K562 (cell line): Measurements from ENCODE around the gene HMGCL. TPM values are rescaled to one million over a fixed set of nuclear protein-coding genes. Genes with fewer than 3 reads are reported as not detected.

Source experiments
- DIDO1 ChIP-seq: fragments of 450-650 bp; IDR thresholded peaks from 2 replicates; pipeline ENCODE4 v1.6.1; 2016; ENCODE audit warnings: low read depth, missing biosample characterization, missing genetic modification characterization
- HEY1 ChIP-seq: fragments of 250-450 bp; sonication (Bioruptor Pico); IDR thresholded peaks from 2 replicates; pipeline ENCODE4 v1.5.0; 2020; ENCODE audit warnings: mild to moderate bottlenecking, moderate library complexity, borderline replicate concordance
- JUN ChIP-seq, 2 experiments: sonication (generic) in 1 of 2; formaldehyde crosslinking in 1 of 2; IDR thresholded peaks; 2 replicates each; pipeline versions ENCODE4 v1.6.1 to v1.8.0; 2012 to 2022; ENCODE audit warnings: borderline replicate concordance in 2 of 2, mild to moderate bottlenecking in 2 of 2, improper control_type of control experiment in 1 of 2, low read depth in 1 of 2, low read length in 1 of 2, missing genetic modification reagents in 1 of 2
- KDM4B ChIP-seq, 2 experiments: fragments of 450-650 bp in 1 of 2; sonication (generic) in 1 of 2; IDR thresholded peaks; 2 replicates each; pipeline ENCODE4 v1.6.1; 2016 to 2017; ENCODE audit warnings: borderline replicate concordance in 2 of 2, antibody characterized with exemption in 1 of 2, low read depth in 1 of 2, mild to moderate bottlenecking in 1 of 2
- NFE2 ChIP-seq: IDR thresholded peaks from 2 replicates; pipeline ENCODE4 v1.6.1; 2014; ENCODE audit warnings: antibody characterized with exemption, low read depth
- NR2C2 ChIP-seq, 2 experiments: fragments of 200-800 bp in 1 of 2; sonication (Bioruptor generic) in 1 of 2; sonication (generic) in 1 of 2; formaldehyde crosslinking in 1 of 2; IDR thresholded peaks; 2 replicates each; pipeline versions ENCODE4 v1.6.1 to v1.8.0; 2016 to 2022; ENCODE audit warnings: mild to moderate bottlenecking in 1 of 2, missing compliant biosample characterization in 1 of 2, missing genetic modification characterization in 1 of 2, missing genetic modification reagents in 1 of 2
- PCBP1 ChIP-seq: fragments of 200-400 bp; formaldehyde crosslinking; IDR thresholded peaks from 2 replicates; pipeline ENCODE4 v1.6.1; 2018; ENCODE audit warnings: mild to moderate bottlenecking, low read depth, low read length; ENCODE audit not compliant: poor library complexity, severe bottlenecking
- PTTG1 ChIP-seq: fragments of 450-650 bp; IDR thresholded peaks from 2 replicates; pipeline ENCODE4 v1.6.1; 2016; ENCODE audit warnings: low read depth, mild to moderate bottlenecking, missing genetic modification characterization, missing compliant biosample characterization
- RFX5 ChIP-seq: IDR thresholded peaks from 2 replicates; pipeline ENCODE4 v1.6.1; 2011; ENCODE audit warnings: low read depth, mild to moderate bottlenecking, improper control_type of control experiment, low read length
- ZBED1 ChIP-seq: IDR thresholded peaks from 2 replicates; pipeline ENCODE4 v1.6.1; 2014
- ZKSCAN3 ChIP-seq: fragments of 250-450 bp; sonication (Bioruptor Pico); IDR thresholded peaks from 2 replicates; pipeline ENCODE4 v1.4.0; 2020
- ZNF133 ChIP-seq: fragments of 250-450 bp; sonication (Bioruptor Pico); IDR thresholded peaks from 2 replicates; pipeline ENCODE4 v1.4.0; 2020; ENCODE audit warnings: mild to moderate bottlenecking
- ZNF143 ChIP-seq: sonication (generic); formaldehyde crosslinking; IDR thresholded peaks from 2 replicates; pipeline ENCODE4 v1.9.0; 2022; ENCODE audit warnings: mild to moderate bottlenecking, missing genetic modification reagents
- ZNF668 ChIP-seq: fragments of 250-450 bp; sonication (Bioruptor Pico); IDR thresholded peaks from 2 replicates; pipeline ENCODE4 v1.8.0; 2022; ENCODE audit warnings: mild to moderate bottlenecking, inconsistent platforms
- polyA plus RNA-seq, 8 experiments: library from polyadenylated mRNA; depleted of rRNA in 4 of 8; stranded (reverse) in 5 of 8; unstranded in 3 of 8; fragments of >200 nt; fragmentation: Nextera tagmentation in 2 of 8; fragmentation: Illumina TruSeq in 1 of 8; extraction: Ambion mirVana in 2 of 8; extraction: Trizol in 1 of 8; gene quantifications; 2 replicates each; pipeline versions ENCODE4 v1.2.1 to v1.2.3, GENCODE V29; 2011 to 2014; ENCODE audit warnings: inconsistent platforms in 1 of 8, missing spikeins in 1 of 8
- total RNA-seq, 7 experiments: library from RNA; depleted of rRNA in 6 of 7; stranded (reverse); fragments of >200 nt in 6 of 7; fragmentation: Illumina TruSeq in 2 of 7; extraction: Trizol in 2 of 7; gene quantifications; 2 replicates each; pipeline versions ENCODE4 v1.2.1 to v1.2.3, GENCODE V29; 2011 to 2021; ENCODE audit warnings: low replicate concordance in 1 of 7
- TF ChIP-seq, protein P1 (sequence below), 2 experiments: IDR thresholded peaks in 1 of 2; conservative IDR thresholded peaks in 1 of 2; 2 replicates each; pipeline ENCODE4 v1.6.1; 2016; ENCODE audit warnings: low read depth in 2 of 2, mild to moderate bottlenecking in 1 of 2, missing compliant biosample characterization in 1 of 2, missing genetic modification characterization in 1 of 2, moderate library complexity in 1 of 2
- TF ChIP-seq, protein P2 (sequence below): fragments of 250-450 bp; sonication (Bioruptor Pico); IDR thresholded peaks from 2 replicates; pipeline ENCODE4 v1.8.0; 2021; ENCODE audit warnings: moderate library complexity, mild to moderate bottlenecking, inconsistent platforms
- TF ChIP-seq, protein P3 (sequence below): fragments of 200-400 bp; formaldehyde crosslinking; IDR thresholded peaks from 2 replicates; pipeline ENCODE4 v1.6.1; 2017; ENCODE audit warnings: mild to moderate bottlenecking, low read depth, low read length, moderate library complexity
- TF ChIP-seq, protein P4 (sequence below): fragments of 250-450 bp; sonication (Bioruptor Pico); IDR thresholded peaks from 2 replicates; pipeline ENCODE4 v1.5.0; 2021

HMGCL gene
- total and polyA plus RNA-seq, 9 of the 15 experiments (the other 6 are each of a cell fraction or from before 2014, with no cell fraction given), result 18.0 to 82.2 (median 24.2) TPM

DNA sequence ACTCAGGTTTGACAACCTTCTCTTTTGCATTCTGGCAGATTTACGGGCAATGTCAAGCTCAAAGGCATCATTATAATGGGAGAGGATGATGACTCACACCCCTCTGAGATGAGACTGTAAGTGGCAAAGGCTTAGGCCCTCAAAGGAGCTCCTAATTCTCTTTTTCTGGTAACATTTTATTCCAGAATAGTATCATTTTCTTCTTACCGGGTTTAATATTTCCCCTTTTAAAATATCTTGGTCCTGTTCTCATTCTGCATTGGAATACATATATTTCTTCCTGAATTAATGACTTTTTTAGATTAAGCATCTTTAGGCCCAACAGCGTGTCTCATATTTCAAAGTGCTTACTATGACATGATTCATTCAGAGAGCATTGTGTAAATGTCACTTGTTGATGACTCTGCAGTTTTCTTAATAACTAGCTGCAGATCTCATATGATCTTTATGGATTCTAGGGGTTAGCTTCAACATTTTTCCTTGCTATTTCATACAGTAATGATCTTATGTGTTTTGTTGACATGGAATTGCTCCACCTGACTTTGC is 45.3 kb downstream of the HMGCL start (continued):
- TF ChIP-seq, protein P1, sequence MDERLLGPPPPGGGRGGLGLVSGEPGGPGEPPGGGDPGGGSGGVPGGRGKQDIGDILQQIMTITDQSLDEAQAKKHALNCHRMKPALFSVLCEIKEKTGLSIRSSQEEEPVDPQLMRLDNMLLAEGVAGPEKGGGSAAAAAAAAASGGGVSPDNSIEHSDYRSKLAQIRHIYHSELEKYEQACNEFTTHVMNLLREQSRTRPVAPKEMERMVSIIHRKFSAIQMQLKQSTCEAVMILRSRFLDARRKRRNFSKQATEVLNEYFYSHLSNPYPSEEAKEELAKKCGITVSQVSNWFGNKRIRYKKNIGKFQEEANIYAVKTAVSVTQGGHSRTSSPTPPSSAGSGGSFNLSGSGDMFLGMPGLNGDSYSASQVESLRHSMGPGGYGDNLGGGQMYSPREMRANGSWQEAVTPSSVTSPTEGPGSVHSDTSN (CRISPR knock-in tag; IDR thresholded peaks at IDR 0.05; ENCODE audit: low read depth), result no peak
- TF ChIP-seq, protein P1 (tag; conservative IDR thresholded peaks at IDR 0.05; ENCODE audit: low read depth), result peak; percentile 79
- TF ChIP-seq DIDO1 (tag), result no peak
- peak; percentile 92 for TF ChIP-seq NFE2
- TF ChIP-seq PTTG1, result no peak
- TF ChIP-seq KDM4B (IDR thresholded peaks at IDR 0.05; ENCODE audit: borderline replicate concordance in 2 of 2, low read depth in 1 of 2), result no peak
- no peak for TF ChIP-seq ZKSCAN3 (CRISPR knock-in tag)
- 0 out of 2 replicates have a peak, but pooled peaks have one; percentile 30 for TF ChIP-seq ZNF668 (CRISPR knock-in tag)
- no peak for TF ChIP-seq ZNF133
- TF ChIP-seq, protein P2, sequence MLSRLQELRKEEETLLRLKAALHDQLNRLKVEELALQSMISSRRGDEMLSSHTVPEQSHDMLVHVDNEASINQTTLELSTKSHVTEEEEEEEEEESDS (CRISPR knock-in tag), result no peak
- no peak for TF ChIP-seq NR2C2 (CRISPR knock-in tag; IDR thresholded peaks at IDR 0.05)
- TF ChIP-seq NR2C2 (tag; IDR thresholded peaks at IDR 0.05), result no peak
- TF ChIP-seq PCBP1, result no peak
- TF ChIP-seq, protein P3, sequence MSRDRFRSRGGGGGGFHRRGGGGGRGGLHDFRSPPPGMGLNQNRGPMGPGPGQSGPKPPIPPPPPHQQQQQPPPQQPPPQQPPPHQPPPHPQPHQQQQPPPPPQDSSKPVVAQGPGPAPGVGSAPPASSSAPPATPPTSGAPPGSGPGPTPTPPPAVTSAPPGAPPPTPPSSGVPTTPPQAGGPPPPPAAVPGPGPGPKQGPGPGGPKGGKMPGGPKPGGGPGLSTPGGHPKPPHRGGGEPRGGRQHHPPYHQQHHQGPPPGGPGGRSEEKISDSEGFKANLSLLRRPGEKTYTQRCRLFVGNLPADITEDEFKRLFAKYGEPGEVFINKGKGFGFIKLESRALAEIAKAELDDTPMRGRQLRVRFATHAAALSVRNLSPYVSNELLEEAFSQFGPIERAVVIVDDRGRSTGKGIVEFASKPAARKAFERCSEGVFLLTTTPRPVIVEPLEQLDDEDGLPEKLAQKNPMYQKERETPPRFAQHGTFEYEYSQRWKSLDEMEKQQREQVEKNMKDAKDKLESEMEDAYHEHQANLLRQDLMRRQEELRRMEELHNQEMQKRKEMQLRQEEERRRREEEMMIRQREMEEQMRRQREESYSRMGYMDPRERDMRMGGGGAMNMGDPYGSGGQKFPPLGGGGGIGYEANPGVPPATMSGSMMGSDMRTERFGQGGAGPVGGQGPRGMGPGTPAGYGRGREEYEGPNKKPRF, result no peak
- peak; percentile 43; the same call in 1 of the 2 replicates for TF ChIP-seq JUN (IDR thresholded peaks at IDR 0.05; ENCODE audit: borderline replicate concordance, low read depth, low read length)
- no peak for TF ChIP-seq JUN (CRISPR knock-in tag; IDR thresholded peaks at IDR 0.05; ENCODE audit: borderline replicate concordance)
- TF ChIP-seq, protein P4, sequence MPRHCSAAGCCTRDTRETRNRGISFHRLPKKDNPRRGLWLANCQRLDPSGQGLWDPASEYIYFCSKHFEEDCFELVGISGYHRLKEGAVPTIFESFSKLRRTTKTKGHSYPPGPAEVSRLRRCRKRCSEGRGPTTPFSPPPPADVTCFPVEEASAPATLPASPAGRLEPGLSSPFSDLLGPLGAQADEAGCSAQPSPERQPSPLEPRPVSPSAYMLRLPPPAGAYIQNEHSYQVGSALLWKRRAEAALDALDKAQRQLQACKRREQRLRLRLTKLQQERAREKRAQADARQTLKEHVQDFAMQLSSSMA (CRISPR knock-in tag), result no peak
- no peak for TF ChIP-seq ZBED1
- no peak for TF ChIP-seq HEY1 (CRISPR knock-in tag)
- no peak for TF ChIP-seq ZNF143 (CRISPR knock-in tag)
- no peak for TF ChIP-seq RFX5
